Body of pancreas (tissue), 4 donors: ENCODE measurements around the gene DTNB. TPM values are rescaled to one million over a fixed set of nuclear protein-coding genes. Genes with fewer than 3 reads are reported as not detected.
"Not testable (repeated sequence)": the region's sequence is repeated elsewhere in the genome, so short reads cannot be mapped to it uniquely, and the experiment has no call there.

Experiments
- ATAC-seq: fragments of 150-250 bp; one replicate; pipeline ENCODE4 v1.9.1; 2016
- DNase-seq, 4 donors: peaks; one replicate each; pipeline ENCODE4 v3.0.0-alpha.2; 2019
- H3K27ac ChIP-seq, 4 donors: fragments of 200-600 bp; sonication (generic); 1 replicate in 3 of 4; 2 replicates in 1 of 4; pipeline versions ENCODE4 v1.5.1 to v1.6.1; 2016 to 2019; ENCODE audit warnings: mild to moderate bottlenecking in 1 of 4, mixed read lengths in 1 of 4, moderate library complexity in 1 of 4
- H3K27me3 ChIP-seq, 2 donors: fragments of 200-600 bp; sonication (generic); one replicate each; pipeline ENCODE4 v1.6.0; 2016; ENCODE audit warnings: mild to moderate bottlenecking in 1 of 2
- H3K36me3 ChIP-seq, 2 donors: fragments of 200-600 bp; sonication (generic); replicated peaks in 1 of 2; 2 replicates each; pipeline ENCODE4 v1.5.1; 2016; ENCODE audit warnings: low read depth in 2 of 2; ENCODE audit not compliant: insufficient read depth in 1 of 2
- H3K4me1 ChIP-seq: fragments of 200-600 bp; sonication (generic); one replicate; pipeline ENCODE4 v1.6.0; 2016
- H3K4me3 ChIP-seq, 2 donors: fragments of 200-600 bp; sonication (generic); 1 replicate in 1 of 2; 2 replicates in 1 of 2; pipeline ENCODE4 v1.5.1; 2016 to 2019
- H3K9me3 ChIP-seq, 3 donors: fragments of 200-600 bp; sonication (generic); 1 replicate in 2 of 3; 2 replicates in 1 of 3; pipeline ENCODE4 v1.5.1; 2016
- POLR2A ChIP-seq, 3 donors: fragments of 450-650 bp; IDR thresholded peaks; one replicate each; pipeline ENCODE4 v1.6.1; 2016; ENCODE audit warnings: antibody characterized with exemption in 3 of 3, mild to moderate bottlenecking in 2 of 3
- WGBS, 2 donors: methylation state at CpG; one replicate each; pipeline ENCODE4 v1.1.5; 2017; 5-methylcytosine and 5-hydroxymethylcytosine counted together
- intact Hi-C: fragments of 100-400 bp; cut with DNase I; formaldehyde crosslinking; loops from one replicate; pipeline ENCODE4 v1.15.1; 2023
- total RNA-seq, 2 donors: library from RNA; depleted of rRNA; stranded (reverse); fragments of >200 nt; gene quantifications; one replicate each; pipeline ENCODE4 v1.1.0, GENCODE V29; 2016
- TF ChIP-seq, protein P1 (sequence below), 7 experiments: fragments of 450-650 bp in 4 of 7; fragments of 200-600 bp in 3 of 7; sonication (generic) in 3 of 7; IDR thresholded peaks; one replicate each; pipeline ENCODE4 v1.5.1; 2016 to 2019; ENCODE audit warnings: antibody characterized with exemption in 7 of 7

DTNB gene
- total RNA-seq, 2 donors from 2014 or later = 17.8 to 22.6 TPM

DNA sequence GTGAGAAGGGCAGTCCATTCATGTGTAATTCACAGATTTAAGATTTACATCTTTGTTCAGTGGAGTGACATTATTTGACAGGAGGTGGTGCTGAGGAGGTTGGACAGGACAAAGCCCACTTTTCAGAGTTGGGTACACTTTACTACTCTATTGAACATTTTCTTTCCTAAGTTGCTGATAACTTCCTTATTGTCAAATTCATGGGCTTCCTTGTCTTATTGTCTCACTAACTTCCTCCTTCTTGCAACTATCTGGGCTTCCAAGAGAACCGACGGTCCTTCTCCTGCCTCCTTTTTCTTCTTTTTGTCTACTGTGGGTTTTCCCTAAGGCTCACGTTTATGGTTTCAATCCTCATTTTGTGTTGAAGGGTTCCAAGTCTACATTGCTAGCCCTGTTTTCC is 263.9 kb downstream of the DTNB start:
- TF ChIP-seq, protein P1, sequence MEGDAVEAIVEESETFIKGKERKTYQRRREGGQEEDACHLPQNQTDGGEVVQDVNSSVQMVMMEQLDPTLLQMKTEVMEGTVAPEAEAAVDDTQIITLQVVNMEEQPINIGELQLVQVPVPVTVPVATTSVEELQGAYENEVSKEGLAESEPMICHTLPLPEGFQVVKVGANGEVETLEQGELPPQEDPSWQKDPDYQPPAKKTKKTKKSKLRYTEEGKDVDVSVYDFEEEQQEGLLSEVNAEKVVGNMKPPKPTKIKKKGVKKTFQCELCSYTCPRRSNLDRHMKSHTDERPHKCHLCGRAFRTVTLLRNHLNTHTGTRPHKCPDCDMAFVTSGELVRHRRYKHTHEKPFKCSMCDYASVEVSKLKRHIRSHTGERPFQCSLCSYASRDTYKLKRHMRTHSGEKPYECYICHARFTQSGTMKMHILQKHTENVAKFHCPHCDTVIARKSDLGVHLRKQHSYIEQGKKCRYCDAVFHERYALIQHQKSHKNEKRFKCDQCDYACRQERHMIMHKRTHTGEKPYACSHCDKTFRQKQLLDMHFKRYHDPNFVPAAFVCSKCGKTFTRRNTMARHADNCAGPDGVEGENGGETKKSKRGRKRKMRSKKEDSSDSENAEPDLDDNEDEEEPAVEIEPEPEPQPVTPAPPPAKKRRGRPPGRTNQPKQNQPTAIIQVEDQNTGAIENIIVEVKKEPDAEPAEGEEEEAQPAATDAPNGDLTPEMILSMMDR (IDR thresholded peaks at IDR 0.05) = no peak
- TF ChIP-seq POLR2A (IDR thresholded peaks at IDR 0.05) = no peak
- no peak for ATAC-seq
- DNase-seq = no peak
- Histone ChIP-seq H3K9me3 (no peaks in the 10 kb centered on the region), H3K27me3 (no peaks in the 10 kb centered on the region), H3K4me1 (peaks cover 21% of the 10 kb centered on the region), H3K27ac (no peak overlapping the region), H3K4me3 (no peak overlapping the region), H3K36me3 (no peaks in the 10 kb centered on the region)
- intact Hi-C loops = no loop called here
- 85 to 92% methylated on average over 3 of the region's 3 CpGs for WGBS, 2 donors

DNA sequence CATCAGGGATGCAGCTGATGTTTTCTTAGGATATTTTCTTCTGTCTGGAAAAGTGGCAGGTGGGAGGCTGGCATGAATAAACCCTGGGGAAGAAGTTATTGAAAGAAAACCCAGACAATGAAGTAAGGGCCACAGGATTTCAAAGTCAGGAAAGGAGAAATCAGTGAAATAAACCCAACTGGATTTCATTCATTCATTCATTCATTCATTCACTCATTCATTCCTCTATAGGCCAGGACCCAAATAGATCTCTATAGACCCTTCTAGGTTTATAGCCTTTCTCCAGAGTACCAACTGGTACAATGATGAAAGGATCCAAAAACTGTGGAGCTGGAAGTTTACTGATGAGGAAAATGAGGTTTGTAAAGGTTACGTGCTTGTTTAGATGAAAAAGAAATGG is 264.3 kb downstream of the DTNB start:
- Histone ChIP-seq H3K4me3 (no peak overlapping the region), H3K4me1 (peaks cover 21% of the 10 kb centered on the region), H3K9me3 (no peaks in the 10 kb centered on the region), H3K27me3 (no peaks in the 10 kb centered on the region), H3K36me3 (no peaks in the 10 kb centered on the region), H3K27ac (no peak overlapping the region)
- DNase-seq (no peak), ATAC-seq (no peak)
- TF ChIP-seq POLR2A (IDR thresholded peaks at IDR 0.05) = no peak
- TF ChIP-seq, protein P1 (IDR thresholded peaks at IDR 0.05) = no peak
- WGBS, 2 donors = 96 to 100% methylated on average over 1 of the region's 1 CpG
- intact Hi-C loops = no loop called here

DNA sequence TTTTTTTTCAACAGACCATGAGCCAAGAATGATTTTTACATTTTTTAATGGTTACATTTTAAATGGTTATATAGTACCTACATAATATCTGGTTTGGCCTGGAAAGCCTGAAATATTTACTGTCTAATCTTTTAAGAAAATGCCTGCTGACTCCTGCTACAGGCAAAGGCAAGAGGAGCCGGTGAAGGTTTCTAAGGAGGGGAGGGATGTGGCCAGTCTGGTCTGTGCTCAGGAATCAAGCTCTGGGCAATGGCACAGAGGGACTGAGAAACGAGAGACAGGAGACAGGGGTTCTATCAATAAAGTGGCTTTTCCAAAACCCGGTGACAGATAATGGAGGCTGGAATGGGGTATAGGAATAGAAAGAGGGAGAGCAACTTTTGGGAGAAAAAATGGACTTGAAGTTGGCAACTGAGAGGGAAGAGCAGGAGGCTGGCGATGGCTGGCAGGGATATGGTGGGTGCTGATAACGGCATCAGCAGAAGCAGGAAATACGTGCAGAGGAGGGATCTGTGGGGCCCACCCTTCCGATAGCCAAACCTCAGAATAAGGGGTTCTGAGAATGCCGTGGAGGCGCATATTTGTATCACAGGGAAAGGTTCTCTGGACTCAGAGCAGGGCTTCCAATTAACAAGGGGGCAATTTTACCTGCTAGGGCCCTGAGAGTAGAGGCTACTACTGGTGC is 267.6 kb downstream of the DTNB start:
- no peak for TF ChIP-seq POLR2A (IDR thresholded peaks at IDR 0.05)
- TF ChIP-seq, protein P1 (IDR thresholded peaks at IDR 0.05) = no peak
- intact Hi-C loops = no loop called here
- H3K27ac ChIP-seq = no peak overlapping the region
- no peaks in the 10 kb centered on the region for H3K36me3 ChIP-seq
- H3K4me3 ChIP-seq = no peak overlapping the region
- ATAC-seq (no peak), DNase-seq (no peak)
- H3K9me3 ChIP-seq = no peaks in the 10 kb centered on the region
- peaks cover under 1% of the 10 kb centered on the region for H3K4me1 ChIP-seq
- 87 to 96% methylated on average over 9 of the region's 9 CpGs for WGBS, 2 donors
- no peaks in the 10 kb centered on the region for H3K27me3 ChIP-seq

DNA sequence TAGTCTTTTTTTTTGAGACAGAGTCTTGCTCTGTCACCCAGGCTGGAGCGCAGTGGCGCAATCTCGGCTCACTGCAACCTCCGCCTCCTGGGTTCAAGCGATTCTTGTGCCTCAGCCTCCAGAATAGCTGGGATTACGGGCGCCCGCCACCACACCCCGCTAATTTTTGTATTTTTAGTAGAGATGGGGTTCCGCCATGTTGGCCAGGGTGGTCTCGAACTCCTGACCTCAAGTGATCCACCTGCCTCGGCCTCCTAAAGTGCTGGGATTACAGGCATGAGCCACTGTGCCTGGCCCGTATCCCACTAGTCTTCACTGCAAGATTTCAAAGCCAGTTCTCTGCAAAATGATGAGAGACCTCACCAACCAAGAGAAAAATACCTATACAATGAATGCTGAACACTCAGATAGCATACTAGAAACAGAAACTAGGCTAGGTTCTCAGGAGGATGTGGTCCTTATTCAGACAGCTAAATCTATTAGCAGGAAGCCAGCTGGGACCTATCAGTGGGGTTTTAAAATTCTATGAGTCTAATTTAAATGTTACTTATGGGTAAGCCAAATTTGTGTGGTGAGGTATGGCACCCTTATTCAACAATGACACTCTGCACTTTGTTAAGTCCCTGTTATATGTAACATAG is 270.1 kb downstream of the DTNB start:
- intact Hi-C loops, ATAC-seq, H3K4me1 ChIP-seq, H3K9me3 ChIP-seq, H3K27ac ChIP-seq, H3K27me3 ChIP-seq, H3K36me3 ChIP-seq, DNase-seq, H3K4me3 ChIP-seq: not testable (repeated sequence)
- 96 to 100% methylated on average over 13 of the region's 13 CpGs for WGBS, 2 donors

DNA sequence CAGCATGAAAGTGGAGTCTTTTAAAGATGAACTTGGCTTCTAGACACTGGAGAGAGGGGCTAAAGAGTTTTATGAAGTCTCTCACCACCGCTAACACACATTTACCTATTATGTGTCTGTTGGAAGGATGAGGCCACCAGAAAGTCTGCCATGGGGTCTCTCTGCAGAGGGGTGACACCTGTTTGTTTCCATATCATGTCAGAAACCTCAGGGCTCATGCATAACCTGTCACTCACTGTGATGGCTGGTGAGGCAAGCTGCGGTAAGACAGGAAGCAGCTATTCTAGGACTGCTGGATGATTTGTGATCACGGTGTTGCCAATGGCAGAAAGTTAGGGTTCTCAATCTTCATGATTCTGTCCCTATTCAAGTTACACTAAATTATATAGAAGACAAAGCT is 270.9 kb downstream of the DTNB start:
- Histone ChIP-seq H3K36me3 (no peaks in the 10 kb centered on the region), H3K9me3 (no peaks in the 10 kb centered on the region), H3K4me3 (no peak overlapping the region), H3K27ac (no peak overlapping the region), H3K27me3 (no peaks in the 10 kb centered on the region), H3K4me1 (no peaks in the 10 kb centered on the region)
- no peak for DNase-seq
- WGBS, 2 donors = 73 to 84% methylated on average over 3 of the region's 3 CpGs
- no peak for TF ChIP-seq POLR2A (IDR thresholded peaks at IDR 0.05)
- TF ChIP-seq, protein P1 (IDR thresholded peaks at IDR 0.05) = no peak
- intact Hi-C loops = no loop called here
- ATAC-seq = no peak
